Mesenchymal stem cell (in vitro differentiated cells and primary cell): ENCODE results near the gene SAFB.

Source experiments
- DNase-seq: peaks from one replicate; pipeline ENCODE4 v3.0.0-alpha.2; 2013
- H2AFZ ChIP-seq: one replicate; pipeline ENCODE4 v1.6.1; 2013; ENCODE audit warnings: low read depth, mild to moderate bottlenecking, control low read depth, inconsistent platforms, low read length, moderate library complexity
- H2AK5ac ChIP-seq: 2 replicates; pipeline ENCODE4 v1.6.1; 2013; ENCODE audit warnings: low read length, moderate library complexity, mild to moderate bottlenecking, inconsistent platforms; ENCODE audit not compliant: severe bottlenecking
- H2BK120ac ChIP-seq: one replicate; pipeline ENCODE4 v1.6.1; 2013; ENCODE audit warnings: low read depth, mild to moderate bottlenecking, inconsistent platforms, low read length, moderate library complexity
- H2BK12ac ChIP-seq, 2 experiments: one replicate each; pipeline ENCODE4 v1.6.1; 2013; ENCODE audit warnings: inconsistent platforms in 2 of 2, low read length in 2 of 2, mild to moderate bottlenecking in 2 of 2, moderate library complexity in 2 of 2, control low read depth in 1 of 2
- H2BK15ac ChIP-seq: one replicate; pipeline ENCODE4 v1.6.1; 2013; ENCODE audit warnings: mild to moderate bottlenecking, low read depth, inconsistent platforms; ENCODE audit not compliant: poor library complexity, severe bottlenecking
- H2BK5ac ChIP-seq: 2 replicates; pipeline ENCODE4 v1.6.1; 2013; ENCODE audit warnings: low read depth, mild to moderate bottlenecking, low read length, control low read depth, inconsistent platforms; ENCODE audit not compliant: poor library complexity, severe bottlenecking
- H3K14ac ChIP-seq, 2 experiments: one replicate each; pipeline ENCODE4 v1.6.1; 2013; ENCODE audit warnings: inconsistent platforms in 2 of 2, low read length in 2 of 2, control low read depth in 1 of 2, mild to moderate bottlenecking in 1 of 2, moderate library complexity in 1 of 2
- H3K18ac ChIP-seq, 2 experiments: one replicate each; pipeline ENCODE4 v1.6.1; 2013; ENCODE audit warnings: inconsistent platforms in 2 of 2, low read length in 2 of 2, control low read depth in 1 of 2, low read depth in 1 of 2, mild to moderate bottlenecking in 1 of 2
- H3K23ac ChIP-seq, 2 experiments: one replicate each; pipeline ENCODE4 v1.6.1; 2013; ENCODE audit warnings: inconsistent platforms in 2 of 2, low read length in 2 of 2, mild to moderate bottlenecking in 2 of 2, moderate library complexity in 2 of 2, control low read depth in 1 of 2
- H3K27ac ChIP-seq: 2 replicates; pipeline ENCODE4 v1.5.1; 2013; ENCODE audit warnings: mild to moderate bottlenecking, moderate library complexity, low read length, control low read depth, inconsistent platforms; ENCODE audit not compliant: poor library complexity, severe bottlenecking
- H3K27me3 ChIP-seq, 2 experiments: 2 replicates each; pipeline versions ENCODE4 v1.6.1 to v1.7.0; 2013; ENCODE audit warnings: low read length in 2 of 2, mild to moderate bottlenecking in 2 of 2, moderate library complexity in 2 of 2, control low read depth in 1 of 2, inconsistent platforms in 1 of 2; ENCODE audit not compliant: control insufficient read depth in 1 of 2, insufficient read depth in 1 of 2
- H3K36me3 ChIP-seq, 2 experiments: 2 replicates each; pipeline versions ENCODE4 v1.6.1 to v1.7.0; 2013; ENCODE audit warnings: low read length in 2 of 2, control low read depth in 1 of 2, inconsistent platforms in 1 of 2, low read depth in 1 of 2, mild to moderate bottlenecking in 1 of 2; ENCODE audit not compliant: insufficient read depth in 2 of 2, control insufficient read depth in 1 of 2
- H3K4ac ChIP-seq, 2 experiments: one replicate each; pipeline ENCODE4 v1.6.1; 2013; ENCODE audit warnings: inconsistent platforms in 2 of 2, low read length in 2 of 2, mild to moderate bottlenecking in 2 of 2, moderate library complexity in 2 of 2, control low read depth in 1 of 2, low read depth in 1 of 2
- H3K4me1 ChIP-seq: 2 replicates; pipeline ENCODE4 v1.6.1; 2013; ENCODE audit warnings: low read depth, low read length, control low read depth; ENCODE audit not compliant: control insufficient read depth, insufficient read depth
- H3K4me2 ChIP-seq: 2 replicates; pipeline ENCODE4 v1.6.1; 2013; ENCODE audit warnings: low read length, mild to moderate bottlenecking, inconsistent platforms; ENCODE audit not compliant: poor library complexity, severe bottlenecking
- H3K4me3 ChIP-seq, 2 experiments: 2 replicates each; pipeline versions ENCODE4 v1.5.1 to v1.7.0; 2013; ENCODE audit warnings: low read length in 2 of 2, mild to moderate bottlenecking in 2 of 2, control low read depth in 1 of 2, low read depth in 1 of 2; ENCODE audit not compliant: insufficient read depth in 1 of 2
- H3K79me1 ChIP-seq: replicated peaks from 2 replicates; pipeline ENCODE4 v1.6.1; 2013; ENCODE audit warnings: mild to moderate bottlenecking, control low read depth, low read length, inconsistent platforms; ENCODE audit not compliant: poor library complexity, severe bottlenecking
- H3K9ac ChIP-seq: 2 replicates; pipeline ENCODE4 v1.7.0; 2013; ENCODE audit warnings: mild to moderate bottlenecking, low read length, moderate library complexity
- H3K9me3 ChIP-seq: 2 replicates; pipeline ENCODE4 v1.7.0; 2013; ENCODE audit warnings: mild to moderate bottlenecking, low read length; ENCODE audit not compliant: control insufficient read depth
- H4K8ac ChIP-seq: one replicate; pipeline ENCODE4 v1.6.1; 2013; ENCODE audit warnings: inconsistent platforms, mild to moderate bottlenecking, low read length, moderate library complexity
- H4K91ac ChIP-seq: one replicate; pipeline ENCODE4 v1.6.1; 2013; ENCODE audit warnings: mild to moderate bottlenecking, low read length, inconsistent platforms
- WGBS: methylation state at CpG from one replicate; pipeline ENCODE4 v1.1.7; 2013; ENCODE audit warnings: mixed read lengths; 5-methylcytosine and 5-hydroxymethylcytosine counted together

SAFB gene

GRCh38 chr19:5624018-5624663 lies 1.3 kb downstream of the SAFB start:
- Histone ChIP-seq H3K4me2 (peak overlapping the region; percentile 69), H2BK120ac (no peak overlapping the region), H3K14ac (no peak overlapping the region), H2BK5ac (no peak overlapping the region), H3K4me1 (peaks cover 16% of the 10 kb centered on the region), H3K36me3 (peaks cover 31 to 53% of the 10 kb centered on the region in 2 experiments), H3K27ac (peak overlapping the region; percentile 17), H4K8ac (no peak overlapping the region), H3K9me3 (no peaks in the 10 kb centered on the region), H2BK12ac (no peak overlapping the region), H3K18ac (no peak overlapping the region), H3K27me3 (no peaks in the 10 kb centered on the region), H4K91ac (no peak overlapping the region), H3K4ac (no peak overlapping the region), H3K79me1 (no peaks in the 10 kb centered on the region), H3K9ac (peak overlapping the region; percentile 99), H2AFZ (no peak overlapping the region), H2AK5ac (no peak overlapping the region), H3K4me3 (peak overlapping the region; percentile 98 to 99), H2BK15ac (no peak overlapping the region), H3K23ac (no peak overlapping the region)
- 1% methylated on average over 17 of the region's 20 CpGs for WGBS
- peak; percentile 64 for DNase-seq

GRCh38 chr19:5624741-5625278 lies 1.9 kb downstream of the SAFB start:
- peak overlapping the region in 1 of 2 experiments; percentile 98 for H3K4me3 ChIP-seq
- H3K9me3 ChIP-seq: no peaks in the 10 kb centered on the region
- 73% methylated on average over 8 of the region's 8 CpGs for WGBS
- H2BK15ac ChIP-seq: no peak overlapping the region
- no peak overlapping the region for H3K18ac ChIP-seq
- no peaks in the 10 kb centered on the region for H3K27me3 ChIP-seq
- H3K4me1 ChIP-seq: peaks cover 16% of the 10 kb centered on the region
- no peak overlapping the region for H4K8ac ChIP-seq
- H2AFZ ChIP-seq: no peak overlapping the region
- H3K4ac ChIP-seq: no peak overlapping the region
- no peak overlapping the region for H2AK5ac ChIP-seq
- H3K4me2 ChIP-seq: peak overlapping the region; percentile 69
- peaks cover 35 to 56% of the 10 kb centered on the region in 2 experiments for H3K36me3 ChIP-seq
- peak overlapping the region; percentile 99 for H3K9ac ChIP-seq
- no peak overlapping the region for H3K14ac ChIP-seq
- H2BK12ac ChIP-seq: no peak overlapping the region
- H3K23ac ChIP-seq: no peak overlapping the region
- H2BK120ac ChIP-seq: no peak overlapping the region
- no peak overlapping the region for H4K91ac ChIP-seq
- DNase-seq: no peak
- no peak overlapping the region for H2BK5ac ChIP-seq
- no peak overlapping the region for H3K27ac ChIP-seq
- no peaks in the 10 kb centered on the region for H3K79me1 ChIP-seq

GRCh38 chr19:5625641-5626040 lies 2.8 kb downstream of the SAFB start:
- H4K91ac ChIP-seq: no peak overlapping the region
- WGBS: 97% methylated on average over 12 of the region's 12 CpGs
- H3K4me2 ChIP-seq: no peak overlapping the region
- peak overlapping the region; percentile 99 for H3K9ac ChIP-seq
- H4K8ac ChIP-seq: no peak overlapping the region
- H2AFZ ChIP-seq: no peak overlapping the region
- no peak overlapping the region for H2BK120ac ChIP-seq
- no peak overlapping the region for H3K23ac ChIP-seq
- H2AK5ac ChIP-seq: no peak overlapping the region
- peaks cover 36 to 53% of the 10 kb centered on the region in 2 experiments for H3K36me3 ChIP-seq
- H3K4ac ChIP-seq: no peak overlapping the region
- no peak overlapping the region for H2BK15ac ChIP-seq
- H3K79me1 ChIP-seq: no peaks in the 10 kb centered on the region
- peaks cover 16% of the 10 kb centered on the region for H3K4me1 ChIP-seq
- H2BK12ac ChIP-seq: no peak overlapping the region
- H2BK5ac ChIP-seq: no peak overlapping the region
- H3K27me3 ChIP-seq: no peaks in the 10 kb centered on the region
- no peak overlapping the region for H3K14ac ChIP-seq
- H3K18ac ChIP-seq: no peak overlapping the region
- H3K27ac ChIP-seq: no peak overlapping the region
- H3K4me3 ChIP-seq: peak overlapping the region in 1 of 2 experiments; percentile 98
- no peak for DNase-seq
- H3K9me3 ChIP-seq: no peaks in the 10 kb centered on the region

- Histone ChIP-seq H3K79me1 (no peaks in the 10 kb centered on the region), H2AK5ac (no peak overlapping the region), H3K18ac (no peak overlapping the region), H2AFZ (no peak overlapping the region), H4K8ac (no peak overlapping the region), H2BK15ac (no peak overlapping the region), H2BK120ac (no peak overlapping the region), H3K4me1 (peaks cover 15% of the 10 kb centered on the region), H3K9ac (peak overlapping the region; percentile 99), H3K23ac (peak overlapping the region in 1 of 2 experiments; percentile 61), H3K9me3 (no peaks in the 10 kb centered on the region), H3K27me3 (no peaks in the 10 kb centered on the region), H3K14ac (no peak overlapping the region), H3K4ac (no peak overlapping the region), H2BK5ac (no peak overlapping the region), H3K27ac (no peak overlapping the region), H3K4me3 (no peak overlapping the region), H3K4me2 (no peak overlapping the region), H2BK12ac (no peak overlapping the region), H3K36me3 (peaks cover 36 to 48% of the 10 kb centered on the region in 2 experiments), H4K91ac (no peak overlapping the region)
- DNase-seq: peak; percentile 47
- WGBS: 79% methylated on average over 6 of the region's 6 CpGs
Measured at GRCh38 chr19:5627395-5627904, 4.6 kb downstream of the SAFB start.
